ENCODE results near the gene PLCB1. TPM values are rescaled to one million over a fixed set of nuclear protein-coding genes. Genes with fewer than 3 reads are reported as not detected.

Gene PLCB1
- total RNA-seq, 1 donor from 2014 or later, result 16.2 TPM

DNA sequence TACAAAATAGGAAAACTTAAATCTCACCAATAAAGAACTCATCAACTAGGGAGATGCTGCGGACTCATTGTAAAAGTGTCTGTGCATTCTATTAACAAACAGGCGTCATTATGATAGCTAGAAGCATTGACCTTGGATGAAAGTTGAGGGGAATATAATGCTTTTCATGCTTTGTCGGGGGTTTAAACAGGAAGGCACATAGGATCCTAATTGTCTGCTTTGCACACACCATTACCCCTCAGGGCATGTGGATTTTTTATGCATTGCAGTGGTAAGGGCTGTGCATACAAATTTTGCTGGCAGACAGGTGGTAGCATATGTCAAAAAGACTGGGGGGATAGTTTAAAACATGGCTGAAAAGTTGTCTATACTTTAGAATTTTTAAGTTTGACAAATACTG, 488.9 kb downstream of the PLCB1 start:
- TF ChIP-seq, protein P1, sequence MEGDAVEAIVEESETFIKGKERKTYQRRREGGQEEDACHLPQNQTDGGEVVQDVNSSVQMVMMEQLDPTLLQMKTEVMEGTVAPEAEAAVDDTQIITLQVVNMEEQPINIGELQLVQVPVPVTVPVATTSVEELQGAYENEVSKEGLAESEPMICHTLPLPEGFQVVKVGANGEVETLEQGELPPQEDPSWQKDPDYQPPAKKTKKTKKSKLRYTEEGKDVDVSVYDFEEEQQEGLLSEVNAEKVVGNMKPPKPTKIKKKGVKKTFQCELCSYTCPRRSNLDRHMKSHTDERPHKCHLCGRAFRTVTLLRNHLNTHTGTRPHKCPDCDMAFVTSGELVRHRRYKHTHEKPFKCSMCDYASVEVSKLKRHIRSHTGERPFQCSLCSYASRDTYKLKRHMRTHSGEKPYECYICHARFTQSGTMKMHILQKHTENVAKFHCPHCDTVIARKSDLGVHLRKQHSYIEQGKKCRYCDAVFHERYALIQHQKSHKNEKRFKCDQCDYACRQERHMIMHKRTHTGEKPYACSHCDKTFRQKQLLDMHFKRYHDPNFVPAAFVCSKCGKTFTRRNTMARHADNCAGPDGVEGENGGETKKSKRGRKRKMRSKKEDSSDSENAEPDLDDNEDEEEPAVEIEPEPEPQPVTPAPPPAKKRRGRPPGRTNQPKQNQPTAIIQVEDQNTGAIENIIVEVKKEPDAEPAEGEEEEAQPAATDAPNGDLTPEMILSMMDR (IDR thresholded peaks at IDR 0.05; ENCODE audit: unreplicated experiment), result no peak
- no peak for DNase-seq (ENCODE audit: low spot score, unreplicated experiment)
- Mint-ChIP-seq H3K36me3 (ENCODE audit: insufficient read depth) (no peaks in the 10 kb centered on the region), H3K27me3 (no peaks in the 10 kb centered on the region), H3K27ac (no peak overlapping the region), H3K9me3 (ENCODE audit: low read depth) (no peaks in the 10 kb centered on the region), H3K4me3 (ENCODE audit: low read depth) (no peak overlapping the region), H3K4me1 (ENCODE audit: low read depth) (peaks cover 1% of the 10 kb centered on the region)

DNA sequence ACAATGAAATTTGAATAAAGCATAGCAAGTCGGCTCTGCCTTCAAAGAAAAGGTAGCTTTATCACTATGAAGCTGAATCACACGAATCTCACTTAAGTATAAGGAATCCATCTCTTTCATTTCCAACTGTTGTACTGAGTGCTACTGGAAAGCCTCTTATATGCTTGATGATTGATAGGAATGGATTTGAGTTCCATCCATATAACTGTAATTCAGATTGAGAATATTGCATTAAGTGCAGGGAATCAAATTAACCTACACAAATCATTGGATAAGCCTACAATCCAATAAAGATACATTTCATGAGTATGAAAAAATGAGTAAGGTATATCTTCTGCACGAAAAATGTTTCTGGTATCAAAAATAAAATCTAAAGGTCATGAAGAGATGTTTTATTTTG, 492.0 kb downstream of the PLCB1 start:
- TF ChIP-seq, protein P1 (IDR thresholded peaks at IDR 0.05; ENCODE audit: unreplicated experiment), result no peak
- Mint-ChIP-seq H3K27ac (no peak overlapping the region), H3K4me3 (ENCODE audit: low read depth) (no peak overlapping the region), H3K4me1 (ENCODE audit: low read depth) (peaks cover 6% of the 10 kb centered on the region), H3K9me3 (ENCODE audit: low read depth) (no peaks in the 10 kb centered on the region), H3K27me3 (no peaks in the 10 kb centered on the region), H3K36me3 (ENCODE audit: insufficient read depth) (no peaks in the 10 kb centered on the region)
- no peak for DNase-seq (ENCODE audit: low spot score, unreplicated experiment)

DNA sequence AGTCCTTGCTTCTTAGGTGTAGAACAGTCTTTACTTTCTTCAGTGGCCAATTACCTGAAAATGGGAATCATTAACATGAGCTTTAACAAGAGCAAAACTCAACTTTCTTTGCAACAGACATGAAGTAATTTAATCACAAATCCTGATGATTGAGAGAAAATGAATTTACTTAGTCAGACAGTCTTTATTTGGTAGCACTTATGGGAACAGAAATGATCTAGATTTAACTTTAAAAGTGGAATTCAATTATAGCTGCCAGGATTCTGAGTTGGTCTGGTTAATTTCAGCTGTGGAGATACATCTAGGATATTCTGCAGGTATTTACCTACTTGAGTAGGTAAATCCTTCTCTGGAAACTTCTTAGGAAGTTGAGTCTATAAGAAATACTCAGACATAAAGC, 492.6 kb downstream of the PLCB1 start:
- H3K27ac Mint-ChIP-seq, result no peak overlapping the region
- H3K9me3 Mint-ChIP-seq (ENCODE audit: low read depth), result no peaks in the 10 kb centered on the region
- H3K4me1 Mint-ChIP-seq (ENCODE audit: low read depth), result peaks cover 6% of the 10 kb centered on the region
- no peaks in the 10 kb centered on the region for H3K36me3 Mint-ChIP-seq (ENCODE audit: insufficient read depth)
- H3K4me3 Mint-ChIP-seq (ENCODE audit: low read depth), result no peak overlapping the region
- no peak for DNase-seq (ENCODE audit: low spot score, unreplicated experiment)
- no peaks in the 10 kb centered on the region for H3K27me3 Mint-ChIP-seq
- TF ChIP-seq, protein P1 (IDR thresholded peaks at IDR 0.05; ENCODE audit: unreplicated experiment), result no peak

DNA sequence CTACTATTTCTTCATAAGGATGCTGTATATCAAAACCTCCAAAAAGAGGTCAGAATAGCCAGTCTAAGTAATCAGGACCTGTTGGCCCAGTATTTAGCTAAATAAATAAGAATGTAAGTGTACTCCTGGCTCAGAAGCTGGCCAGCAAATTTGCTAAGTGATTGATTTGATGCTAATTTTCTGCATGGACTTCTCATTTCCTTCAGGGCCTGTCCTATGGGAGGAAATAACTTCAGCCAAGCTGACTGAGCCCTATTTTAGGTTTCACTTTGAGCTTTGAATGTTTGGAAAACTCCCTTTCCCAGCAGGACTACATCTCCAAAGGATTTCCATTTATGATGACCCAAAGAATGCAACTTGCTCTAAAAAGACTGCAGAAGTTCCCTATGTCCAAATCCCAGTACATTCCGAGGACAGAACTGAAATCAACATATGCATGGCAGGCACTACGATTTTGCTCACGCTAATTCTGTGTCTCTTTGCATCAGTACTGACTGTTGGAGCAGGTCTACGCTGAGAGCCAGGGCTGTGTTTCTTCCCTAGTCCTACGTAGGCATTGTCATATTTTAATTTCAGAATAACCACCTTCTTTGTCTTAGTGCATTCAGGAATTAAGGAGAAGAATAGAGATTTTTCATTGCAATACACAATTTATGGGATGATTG, 495.4 kb downstream of the PLCB1 start:
- Mint-ChIP-seq H3K4me3 (ENCODE audit: low read depth) (no peak overlapping the region), H3K4me1 (ENCODE audit: low read depth) (peaks cover 6% of the 10 kb centered on the region), H3K27ac (no peak overlapping the region), H3K9me3 (ENCODE audit: low read depth) (no peaks in the 10 kb centered on the region), H3K27me3 (no peaks in the 10 kb centered on the region), H3K36me3 (ENCODE audit: insufficient read depth) (no peaks in the 10 kb centered on the region)
- no peak for DNase-seq (ENCODE audit: low spot score, unreplicated experiment)
- TF ChIP-seq, protein P1 (IDR thresholded peaks at IDR 0.05; ENCODE audit: unreplicated experiment), result no peak

DNA sequence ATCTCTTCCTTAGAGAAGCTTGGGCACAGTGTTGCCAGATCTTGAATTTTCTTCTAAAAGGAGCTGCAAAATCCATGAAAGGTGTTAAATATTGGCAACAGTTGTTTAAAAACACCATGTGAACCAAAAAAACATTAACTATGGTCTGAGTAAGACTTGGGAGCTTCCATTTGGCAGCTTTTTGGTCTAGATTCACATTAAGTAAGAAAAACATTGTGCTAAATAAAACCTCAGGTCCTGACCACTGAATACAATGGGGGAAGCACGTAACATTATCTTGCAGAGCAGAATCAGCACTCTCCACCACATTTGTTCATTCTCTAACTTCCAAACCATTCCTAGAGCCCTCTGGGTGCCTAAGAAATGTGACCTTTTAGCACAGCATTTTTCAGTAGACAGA, 499.2 kb downstream of the PLCB1 start:
- Mint-ChIP-seq H3K4me3 (ENCODE audit: low read depth) (no peak overlapping the region), H3K27me3 (no peaks in the 10 kb centered on the region), H3K9me3 (ENCODE audit: low read depth) (no peaks in the 10 kb centered on the region), H3K4me1 (ENCODE audit: low read depth) (peaks cover 5% of the 10 kb centered on the region), H3K36me3 (ENCODE audit: insufficient read depth) (no peaks in the 10 kb centered on the region), H3K27ac (no peak overlapping the region)
- no peak for DNase-seq (ENCODE audit: low spot score, unreplicated experiment)
- TF ChIP-seq, protein P1 (IDR thresholded peaks at IDR 0.05; ENCODE audit: unreplicated experiment), result no peak

Measured in progenitor cell of endocrine pancreas (in vitro differentiated cells).